ENCODE data around the gene TPST2. TPM values are rescaled to one million over a fixed set of nuclear protein-coding genes. Genes with fewer than 3 reads are reported as not detected.
A peak's percentile ranks its signal among the peaks of the same experiment; 100 is the strongest.

TPST2 gene
- total RNA-seq, 1 experiment from 2014 or later = 50.1 TPM

DNA sequence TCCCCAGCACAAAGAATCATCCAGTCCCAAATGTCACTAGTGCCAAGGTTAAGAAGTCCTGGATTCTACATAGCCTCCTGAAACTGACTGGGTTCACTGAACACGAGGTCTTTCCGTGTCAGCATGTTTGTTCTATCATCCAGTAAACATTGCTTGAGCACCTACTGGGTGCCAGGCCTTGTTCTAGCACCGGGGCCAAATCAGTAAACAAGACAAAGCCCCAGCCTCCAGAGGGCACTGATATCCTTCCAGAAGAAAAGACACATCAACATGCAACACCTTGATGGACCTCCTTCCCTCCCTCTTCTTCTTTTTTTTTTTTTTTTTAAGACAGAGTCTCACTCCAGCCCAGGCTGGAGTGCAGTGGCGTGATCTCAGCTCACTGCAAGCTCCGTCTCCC, 26.9 kb downstream of the TPST2 start:
- Mint-ChIP-seq H3K9me3 (no peaks in the 10 kb centered on the region), H3K27me3 (ENCODE audit: low read depth) (no peaks in the 10 kb centered on the region), H3K4me1 (peaks cover 74 to 79% of the 10 kb centered on the region in 2 experiments), H3K4me3 (no peak overlapping the region), H3K36me3 (ENCODE audit: insufficient read depth in 1 of 3, low read depth in 3 of 3) (peaks cover 2 to 9% (median 9%) of the 10 kb centered on the region in 3 experiments; a peak in 5 of 7 replicates), H3K27ac (peak overlapping the region in 2 of 3 experiments; percentile 65 to 70; a peak in 2 of 7 replicates)
- TF ChIP-seq CTCF (conservative IDR thresholded peaks at IDR 0.05) = peak; percentile 49; the same call in 2 of the 3 replicates
- Histone ChIP-seq H3K56ac (ENCODE audit: insufficient read length, low read depth, low read length) (no peak overlapping the region), H3K79me1 (ENCODE audit: insufficient read depth, low read depth, low read length, poor library complexity, severe bottlenecking) (no peaks in the 10 kb centered on the region), H3K4me1 (ENCODE audit: insufficient read depth, low read length) (peaks cover 31% of the 10 kb centered on the region), H3K9ac (ENCODE audit: extremely low read depth, insufficient read length, low read length) (no peak overlapping the region), H4K20me1 (ENCODE audit: control insufficient read depth, insufficient read depth, insufficient read length) (no peaks in the 10 kb centered on the region), H4K91ac (ENCODE audit: insufficient read length, low read depth, low read length) (no peak overlapping the region), H4K8ac (replicated peaks; ENCODE audit: insufficient read length, low read depth, low read length) (no peak overlapping the region), H3K14ac (ENCODE audit: insufficient read depth, low read length) (no peak overlapping the region), H3K9me3 (ENCODE audit: control insufficient read depth, low read depth, low read length) (no peaks in the 10 kb centered on the region), H2BK120ac (ENCODE audit: low read depth, low read length, poor library complexity, severe bottlenecking) (no peak overlapping the region), H2AFZ (ENCODE audit: low read length) (no peak overlapping the region), H3K27ac (ENCODE audit: insufficient read length, low read depth, low read length) (no peak overlapping the region), H3K23me2 (ENCODE audit: insufficient read length, low read depth, low read length, poor library complexity, severe bottlenecking) (no peaks in the 10 kb centered on the region), H2AK5ac (ENCODE audit: insufficient read length, low read length) (no peak overlapping the region), H3K4ac (ENCODE audit: low read depth, low read length) (no peak overlapping the region), H3K79me2 (ENCODE audit: insufficient read depth, low read length) (peaks cover 43% of the 10 kb centered on the region; the same call in 1 of the 2 replicates), H2BK5ac (ENCODE audit: insufficient read length, low read length) (no peak overlapping the region), H2BK15ac (ENCODE audit: low read depth, low read length) (no peak overlapping the region), H2BK20ac (ENCODE audit: low read depth, low read length, poor library complexity, severe bottlenecking) (no peak overlapping the region), H2BK12ac (ENCODE audit: insufficient read length, low read depth, low read length) (no peak overlapping the region), H3K4me2 (ENCODE audit: insufficient read depth, insufficient read length, low read length) (no peak overlapping the region), H3K18ac (ENCODE audit: insufficient read length, low read depth, low read length) (no peak overlapping the region), H3T11ph (ENCODE audit: low read length) (no peak overlapping the region), H4K5ac (ENCODE audit: insufficient read length, low read depth, low read length) (no peak overlapping the region), H3K27me3 (ENCODE audit: insufficient read depth, low read length) (no peaks in the 10 kb centered on the region), H3K23ac (ENCODE audit: insufficient read length, low read depth, low read length) (no peak overlapping the region)
- DNase-seq = no peak
- WGBS (ENCODE audit: extremely low coverage, insufficient read length, low lambda C conversion rate) = no CpG with 5 or more reads among the region's 5 CpGs

All from H9 (cell line).